H9 (cell line): ENCODE results near the gene WDR5. TPM values are rescaled to one million over a fixed set of nuclear protein-coding genes. Genes with fewer than 3 reads are reported as not detected.

Experiments
- DNase-seq: peaks from one replicate; pipeline ENCODE4 v3.0.0-alpha.2; 2017
- H2AFZ ChIP-seq: one replicate; pipeline ENCODE4 v1.6.1; 2013; ENCODE audit warnings: mild to moderate bottlenecking, low read length, control low read depth, moderate library complexity
- H2AK5ac ChIP-seq: 2 replicates; pipeline ENCODE4 v1.6.1; 2013; ENCODE audit warnings: low read length, control low read depth, mixed read lengths; ENCODE audit not compliant: insufficient read length
- H2BK120ac ChIP-seq: one replicate; pipeline ENCODE4 v1.6.1; 2013; ENCODE audit warnings: low read depth, mild to moderate bottlenecking, low read length, control low read depth, inconsistent platforms; ENCODE audit not compliant: poor library complexity, severe bottlenecking
- H2BK12ac ChIP-seq: 2 replicates; pipeline ENCODE4 v1.6.1; 2013; ENCODE audit warnings: low read length, control low read depth, mixed read lengths, low read depth; ENCODE audit not compliant: insufficient read length
- H2BK15ac ChIP-seq: 2 replicates; pipeline ENCODE4 v1.6.1; 2013; ENCODE audit warnings: low read depth, low read length, control low read depth
- H2BK20ac ChIP-seq: one replicate; pipeline ENCODE4 v1.6.1; 2013; ENCODE audit warnings: low read depth, mild to moderate bottlenecking, low read length, control low read depth, inconsistent platforms; ENCODE audit not compliant: poor library complexity, severe bottlenecking
- H2BK5ac ChIP-seq: 2 replicates; pipeline ENCODE4 v1.6.1; 2013; ENCODE audit warnings: low read length, control low read depth, mixed read lengths; ENCODE audit not compliant: insufficient read length
- H3K14ac ChIP-seq: 2 replicates; pipeline ENCODE4 v1.6.1; 2013; ENCODE audit warnings: low read length, control low read depth; ENCODE audit not compliant: insufficient read depth
- H3K18ac ChIP-seq: 2 replicates; pipeline ENCODE4 v1.6.1; 2013; ENCODE audit warnings: low read depth, mild to moderate bottlenecking, mixed read lengths, low read length, control low read depth; ENCODE audit not compliant: insufficient read length
- H3K23ac ChIP-seq: 2 replicates; pipeline ENCODE4 v1.6.1; 2013; ENCODE audit warnings: low read length, control low read depth, mixed read lengths, low read depth; ENCODE audit not compliant: insufficient read length
- H3K23me2 ChIP-seq: 2 replicates; pipeline ENCODE4 v1.6.1; 2013; ENCODE audit warnings: low read depth, mild to moderate bottlenecking, mixed read lengths, low read length, control low read depth; ENCODE audit not compliant: insufficient read length, poor library complexity, severe bottlenecking
- H3K27ac ChIP-seq: 2 replicates; pipeline ENCODE4 v1.5.1; 2013; ENCODE audit warnings: low read length, control low read depth, mixed read lengths, low read depth; ENCODE audit not compliant: insufficient read length
- H3K27me3 ChIP-seq: 2 replicates; pipeline ENCODE4 v1.6.1; 2013; ENCODE audit warnings: low read length, control low read depth, inconsistent platforms; ENCODE audit not compliant: insufficient read depth
- H3K4ac ChIP-seq: 2 replicates; pipeline ENCODE4 v1.6.1; 2013; ENCODE audit warnings: low read depth, mild to moderate bottlenecking, control low read depth, inconsistent platforms, low read length, moderate library complexity
- H3K4me1 ChIP-seq: 2 replicates; pipeline ENCODE4 v1.6.1; 2013; ENCODE audit warnings: low read length, control low read depth, inconsistent platforms; ENCODE audit not compliant: insufficient read depth
- H3K4me2 ChIP-seq: 2 replicates; pipeline ENCODE4 v1.6.1; 2013; ENCODE audit warnings: low read length, control low read depth, mixed read lengths; ENCODE audit not compliant: insufficient read length, insufficient read depth
- H3K56ac ChIP-seq: 2 replicates; pipeline ENCODE4 v1.6.1; 2013; ENCODE audit warnings: low read depth, mild to moderate bottlenecking, mixed read lengths, low read length, control low read depth; ENCODE audit not compliant: insufficient read length
- H3K79me1 ChIP-seq: 2 replicates; pipeline ENCODE4 v1.6.1; 2013; ENCODE audit warnings: low read depth, mild to moderate bottlenecking, moderate library complexity, low read length, control low read depth, inconsistent platforms; ENCODE audit not compliant: insufficient read depth, poor library complexity, severe bottlenecking
- H3K79me2 ChIP-seq: 2 replicates; pipeline ENCODE4 v1.6.1; 2013; ENCODE audit warnings: low read length, control low read depth, inconsistent platforms; ENCODE audit not compliant: insufficient read depth
- H3K9ac ChIP-seq: 2 replicates; pipeline ENCODE4 v1.6.1; 2013; ENCODE audit warnings: low read length, control low read depth, mixed read lengths; ENCODE audit not compliant: insufficient read length; ENCODE audit errors: extremely low read depth
- H3K9me3 ChIP-seq: one replicate; pipeline ENCODE4 v1.6.1; 2013; ENCODE audit warnings: low read depth, low read length, inconsistent platforms; ENCODE audit not compliant: control insufficient read depth
- H3T11ph ChIP-seq: one replicate; pipeline ENCODE4 v1.6.1; 2013; ENCODE audit warnings: mild to moderate bottlenecking, low read length, control low read depth, inconsistent platforms
- H4K20me1 ChIP-seq: one replicate; pipeline ENCODE4 v1.6.1; 2013; ENCODE audit not compliant: control insufficient read depth, insufficient read length, insufficient read depth
- H4K5ac ChIP-seq: 2 replicates; pipeline ENCODE4 v1.6.1; 2013; ENCODE audit warnings: low read depth, mild to moderate bottlenecking, mixed read lengths, low read length, control low read depth; ENCODE audit not compliant: insufficient read length
- H4K8ac ChIP-seq: replicated peaks from 2 replicates; pipeline ENCODE4 v1.6.1; 2013; ENCODE audit warnings: low read length, control low read depth, mixed read lengths, low read depth; ENCODE audit not compliant: insufficient read length
- H4K91ac ChIP-seq: 2 replicates; pipeline ENCODE4 v1.6.1; 2013; ENCODE audit warnings: low read depth, mild to moderate bottlenecking, moderate library complexity, mixed read lengths, low read length, control low read depth; ENCODE audit not compliant: insufficient read length
- H3K27ac Mint-ChIP-seq, 3 experiments: 2 replicates in 2 of 3; 3 replicates in 1 of 3; pipeline ENCODE4 v1.8.0; 2020 to 2021; ENCODE audit warnings: mixed read lengths in 3 of 3, mild to moderate bottlenecking in 1 of 3, moderate library complexity in 1 of 3
- H3K27me3 Mint-ChIP-seq: 2 replicates; pipeline ENCODE4 v1.8.0; 2021; ENCODE audit warnings: low read depth, mild to moderate bottlenecking, moderate library complexity, mixed read lengths
- H3K36me3 Mint-ChIP-seq, 3 experiments: 2 replicates in 2 of 3; 3 replicates in 1 of 3; pipeline ENCODE4 v1.8.0; 2020 to 2021; ENCODE audit warnings: low read depth in 3 of 3, mixed read lengths in 3 of 3; ENCODE audit not compliant: insufficient read depth in 1 of 3
- H3K4me1 Mint-ChIP-seq, 2 experiments: 2 replicates each; pipeline ENCODE4 v1.8.0; 2020; ENCODE audit warnings: mixed read lengths in 2 of 2
- H3K4me3 Mint-ChIP-seq, 2 experiments: 2 replicates in 1 of 2; 3 replicates in 1 of 2; pipeline ENCODE4 v1.8.0; 2020 to 2021; ENCODE audit warnings: mild to moderate bottlenecking in 2 of 2, mixed read lengths in 2 of 2, moderate library complexity in 1 of 2
- H3K9me3 Mint-ChIP-seq, 2 experiments: 2 replicates in 1 of 2; 3 replicates in 1 of 2; pipeline ENCODE4 v1.8.0; 2020; ENCODE audit warnings: mild to moderate bottlenecking in 2 of 2, mixed read lengths in 2 of 2, moderate library complexity in 1 of 2
- WGBS: extraction: QIAGEN DNeasy Blood & Tissue Kit; methylation state at CpG from one replicate; pipeline ENCODE4 v1.1.7; 2013; ENCODE audit warnings: missing lambda C conversion rate, low lambda C conversion rate, mixed read lengths; ENCODE audit not compliant: insufficient read length; ENCODE audit errors: extremely low coverage; 5-methylcytosine and 5-hydroxymethylcytosine counted together
- total RNA-seq: library from RNA; stranded (reverse); gene quantifications from 2 replicates; pipeline ENCODE4 v1.2.1, GENCODE V29; 2021
- TF ChIP-seq, protein P1 (sequence below): fragments of 200-600 bp; sonication (generic); conservative IDR thresholded peaks from 3 replicates; pipeline ENCODE4 v1.8.0; 2021; ENCODE audit warnings: antibody characterized with exemption, mild to moderate bottlenecking

The WDR5 gene
- total RNA-seq, 1 experiment from 2014 or later, result 72.3 TPM

DNA sequence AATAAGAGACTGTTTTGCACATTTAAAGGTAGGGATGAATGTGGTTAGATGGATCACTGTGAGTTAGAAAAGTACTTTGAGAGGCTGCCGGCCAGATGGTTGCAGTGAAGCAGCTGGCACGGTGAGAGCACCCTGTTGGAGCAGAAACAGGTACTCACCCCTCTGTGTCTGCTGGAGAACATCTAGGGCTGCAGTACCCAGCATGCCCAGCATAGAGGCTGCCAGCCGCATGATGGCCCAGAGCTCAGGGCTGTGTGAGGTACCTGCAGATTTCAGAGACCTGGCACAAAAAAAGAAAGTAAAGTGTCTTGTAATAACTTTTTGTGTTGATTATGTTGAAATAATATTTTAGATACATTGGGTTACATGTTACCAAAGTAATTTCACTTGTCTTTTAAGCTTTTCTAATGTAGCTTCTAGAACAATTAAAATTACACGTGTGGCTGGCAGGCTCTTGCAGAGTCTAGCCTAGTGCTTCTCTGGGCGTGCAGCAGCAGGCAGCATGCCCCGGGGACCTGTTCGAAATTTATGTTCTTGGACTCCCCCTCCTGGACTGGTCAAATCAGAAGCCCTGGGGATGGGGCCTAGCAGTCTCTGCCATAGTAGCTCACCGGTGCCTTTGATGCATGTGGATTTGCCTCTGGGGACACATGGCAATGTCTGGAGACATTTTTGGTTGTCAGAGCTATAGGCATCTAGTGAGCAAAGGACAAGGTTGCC, 11.1 kb downstream of the WDR5 start:
- H3K27me3 ChIP-seq, result no peaks in the 10 kb centered on the region
- no peak overlapping the region for H3K4ac ChIP-seq
- no peak overlapping the region for H3K4me3 Mint-ChIP-seq
- no peaks in the 10 kb centered on the region for H3K9me3 Mint-ChIP-seq
- H3K56ac ChIP-seq, result no peak overlapping the region
- H3K79me2 ChIP-seq, result no peaks in the 10 kb centered on the region
- H2BK120ac ChIP-seq, result no peak overlapping the region
- H2AFZ ChIP-seq, result no peak overlapping the region
- no peak overlapping the region for H4K91ac ChIP-seq
- no peak for DNase-seq
- no peak overlapping the region for H3K4me2 ChIP-seq
- H3K36me3 Mint-ChIP-seq, result peaks cover 43 to 84% (median 81%) of the 10 kb centered on the region in 3 experiments; a peak in 6 of 7 replicates
- H3K79me1 ChIP-seq, result no peaks in the 10 kb centered on the region
- H3K27ac Mint-ChIP-seq, result peak overlapping the region in 2 of 3 experiments; percentile 52 to 68; a peak in 2 of 7 replicates
- no peak overlapping the region for H2BK5ac ChIP-seq
- no peak overlapping the region for H2BK20ac ChIP-seq
- H3K27me3 Mint-ChIP-seq, result no peaks in the 10 kb centered on the region
- H4K8ac ChIP-seq, result no peak overlapping the region
- no peaks in the 10 kb centered on the region for H3K4me1 Mint-ChIP-seq
- no peak overlapping the region for H2BK12ac ChIP-seq
- no peaks in the 10 kb centered on the region for H3K23me2 ChIP-seq
- no peaks in the 10 kb centered on the region for H4K20me1 ChIP-seq
- H3T11ph ChIP-seq, result no peak overlapping the region
- no peak overlapping the region for H4K5ac ChIP-seq
- H3K18ac ChIP-seq, result no peak overlapping the region
- H2BK15ac ChIP-seq, result no peak overlapping the region
- no peak overlapping the region for H3K27ac ChIP-seq
- no peaks in the 10 kb centered on the region for H3K9me3 ChIP-seq
- WGBS, result no CpG with 5 or more reads among the region's 8 CpGs
- H3K14ac ChIP-seq, result no peak overlapping the region
- H2AK5ac ChIP-seq, result no peak overlapping the region
- TF ChIP-seq, protein P1, sequence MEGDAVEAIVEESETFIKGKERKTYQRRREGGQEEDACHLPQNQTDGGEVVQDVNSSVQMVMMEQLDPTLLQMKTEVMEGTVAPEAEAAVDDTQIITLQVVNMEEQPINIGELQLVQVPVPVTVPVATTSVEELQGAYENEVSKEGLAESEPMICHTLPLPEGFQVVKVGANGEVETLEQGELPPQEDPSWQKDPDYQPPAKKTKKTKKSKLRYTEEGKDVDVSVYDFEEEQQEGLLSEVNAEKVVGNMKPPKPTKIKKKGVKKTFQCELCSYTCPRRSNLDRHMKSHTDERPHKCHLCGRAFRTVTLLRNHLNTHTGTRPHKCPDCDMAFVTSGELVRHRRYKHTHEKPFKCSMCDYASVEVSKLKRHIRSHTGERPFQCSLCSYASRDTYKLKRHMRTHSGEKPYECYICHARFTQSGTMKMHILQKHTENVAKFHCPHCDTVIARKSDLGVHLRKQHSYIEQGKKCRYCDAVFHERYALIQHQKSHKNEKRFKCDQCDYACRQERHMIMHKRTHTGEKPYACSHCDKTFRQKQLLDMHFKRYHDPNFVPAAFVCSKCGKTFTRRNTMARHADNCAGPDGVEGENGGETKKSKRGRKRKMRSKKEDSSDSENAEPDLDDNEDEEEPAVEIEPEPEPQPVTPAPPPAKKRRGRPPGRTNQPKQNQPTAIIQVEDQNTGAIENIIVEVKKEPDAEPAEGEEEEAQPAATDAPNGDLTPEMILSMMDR, result no peak
- no peaks in the 10 kb centered on the region for H3K4me1 ChIP-seq
- H3K9ac ChIP-seq, result no peak overlapping the region
- no peak overlapping the region for H3K23ac ChIP-seq
